Measurements from ENCODE around the gene NCOA7.

DNA sequence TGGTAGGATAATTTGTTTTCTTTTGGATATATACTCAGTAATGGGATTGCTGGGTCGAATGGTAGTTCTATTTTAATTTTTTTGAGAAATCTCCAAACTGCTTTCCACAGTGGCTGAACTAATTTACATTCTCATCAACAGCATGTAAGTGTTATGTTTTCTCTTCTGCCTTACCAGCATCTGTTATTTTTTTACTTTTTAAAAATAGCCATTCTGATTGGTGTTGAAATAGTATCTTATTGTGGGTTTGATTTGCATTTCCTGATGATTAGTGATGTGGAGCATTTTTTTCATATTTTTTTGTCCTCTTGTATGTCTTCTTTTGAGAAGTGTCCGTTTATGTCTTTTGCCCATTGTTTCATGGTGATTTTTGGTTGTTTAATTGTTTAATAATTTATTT, 177.7 kb downstream of the NCOA7 start:
- TF ChIP-seq, protein P1, sequence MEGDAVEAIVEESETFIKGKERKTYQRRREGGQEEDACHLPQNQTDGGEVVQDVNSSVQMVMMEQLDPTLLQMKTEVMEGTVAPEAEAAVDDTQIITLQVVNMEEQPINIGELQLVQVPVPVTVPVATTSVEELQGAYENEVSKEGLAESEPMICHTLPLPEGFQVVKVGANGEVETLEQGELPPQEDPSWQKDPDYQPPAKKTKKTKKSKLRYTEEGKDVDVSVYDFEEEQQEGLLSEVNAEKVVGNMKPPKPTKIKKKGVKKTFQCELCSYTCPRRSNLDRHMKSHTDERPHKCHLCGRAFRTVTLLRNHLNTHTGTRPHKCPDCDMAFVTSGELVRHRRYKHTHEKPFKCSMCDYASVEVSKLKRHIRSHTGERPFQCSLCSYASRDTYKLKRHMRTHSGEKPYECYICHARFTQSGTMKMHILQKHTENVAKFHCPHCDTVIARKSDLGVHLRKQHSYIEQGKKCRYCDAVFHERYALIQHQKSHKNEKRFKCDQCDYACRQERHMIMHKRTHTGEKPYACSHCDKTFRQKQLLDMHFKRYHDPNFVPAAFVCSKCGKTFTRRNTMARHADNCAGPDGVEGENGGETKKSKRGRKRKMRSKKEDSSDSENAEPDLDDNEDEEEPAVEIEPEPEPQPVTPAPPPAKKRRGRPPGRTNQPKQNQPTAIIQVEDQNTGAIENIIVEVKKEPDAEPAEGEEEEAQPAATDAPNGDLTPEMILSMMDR (IDR thresholded peaks at IDR 0.05) = no peak
- TF ChIP-seq EZH2 (IDR thresholded peaks at IDR 0.05) = no peak
